Left lobe of liver (tissue), 2 donors: Measurements from ENCODE around the gene CLHC1. TPM values are rescaled to one million over a fixed set of nuclear protein-coding genes. Genes with fewer than 3 reads are reported as not detected.
"Not testable (repeated sequence)": the region's sequence is repeated elsewhere in the genome, so short reads cannot be mapped to it uniquely, and the experiment has no call there.

Experiments used
- ATAC-seq: fragments of 200-7000 bp; cut with Tn5 transposase; one replicate; pipeline ENCODE4 v1.9.1; 2020; ENCODE audit warnings: mild to moderate bottlenecking, moderate library complexity
- DNase-seq: peaks from one replicate; pipeline ENCODE4 v3.0.0-alpha.2; 2020; ENCODE audit warnings: low spot score
- total RNA-seq: library from RNA; stranded (reverse); gene quantifications from one replicate; pipeline ENCODE4 v1.2.1, GENCODE V29; 2021
- donor health status: DM: no; HTN: no; CAD: no; lungs with moderate emphysema.
- donor health status: DM: no; HTN: yes; CAD: no.

The CLHC1 gene
- total RNA-seq, 1 donor from 2014 or later = 3.5 TPM

- peak; percentile 6 for ATAC-seq
Observed at GRCh38 chr2:55232863-55233657, 967 bp upstream of the CLHC1 start.

GRCh38 chr2:55231546-55232083, 478 bp downstream of the CLHC1 start:
- ATAC-seq (peak; percentile 36), DNase-seq (no peak)

More at GRCh38 chr2:55232863-55233657, 967 bp upstream of the CLHC1 start:
- peak; percentile 57 for DNase-seq

GRCh38 chr2:55230551-55230950, 1.5 kb downstream of the CLHC1 start:
- DNase-seq = no peak

GRCh38 chr2:55229221-55229620, 2.9 kb downstream of the CLHC1 start:
- DNase-seq = no peak
- no peak for ATAC-seq

More at GRCh38 chr2:55230551-55230950, 1.5 kb downstream of the CLHC1 start:
- no peak for ATAC-seq

- no peak for ATAC-seq
- no peak for DNase-seq
Observed at GRCh38 chr2:55228226-55228563, 3.9 kb downstream of the CLHC1 start.

- ATAC-seq, DNase-seq: not testable (repeated sequence)
Observed at GRCh38 chr2:55227437-55228225, 4.5 kb downstream of the CLHC1 start.

GRCh38 chr2:55225481-55226020, 6.5 kb downstream of the CLHC1 start:
- ATAC-seq = no peak
- DNase-seq = no peak

- ATAC-seq (peak; percentile 3), DNase-seq (no peak)
Observed at GRCh38 chr2:55224761-55225261, 7.3 kb downstream of the CLHC1 start.

- ATAC-seq = peak; percentile 21
- DNase-seq = no peak
Observed at GRCh38 chr2:55223958-55224760, 7.9 kb downstream of the CLHC1 start.

- ATAC-seq = no peak
Observed at GRCh38 chr2:55213822-55214221, 18.3 kb downstream of the CLHC1 start.

GRCh38 chr2:55204950-55205349, 27.1 kb downstream of the CLHC1 start:
- DNase-seq (no peak), ATAC-seq (no peak)

More at GRCh38 chr2:55213822-55214221, 18.3 kb downstream of the CLHC1 start:
- no peak for DNase-seq

- no peak for DNase-seq
- no peak for ATAC-seq
Observed at GRCh38 chr2:55204536-55204935, 27.6 kb downstream of the CLHC1 start.

- DNase-seq (no peak), ATAC-seq (no peak)
Observed at GRCh38 chr2:55200416-55200815, 31.7 kb downstream of the CLHC1 start.

- DNase-seq = no peak
Observed at GRCh38 chr2:55196526-55196925, 35.6 kb downstream of the CLHC1 start.

GRCh38 chr2:55191888-55192287, 40.2 kb downstream of the CLHC1 start:
- not testable (repeated sequence) for DNase-seq, ATAC-seq

More at GRCh38 chr2:55196526-55196925, 35.6 kb downstream of the CLHC1 start:
- no peak for ATAC-seq

- not testable (repeated sequence) for DNase-seq, ATAC-seq
Observed at GRCh38 chr2:55186837-55187236, 45.3 kb downstream of the CLHC1 start.

- DNase-seq = no peak
- ATAC-seq = no peak
Observed at GRCh38 chr2:55180374-55180773, 51.7 kb downstream of the CLHC1 start.

GRCh38 chr2:55176094-55176415, 56.0 kb downstream of the CLHC1 start:
- no peak for ATAC-seq
- no peak for DNase-seq

GRCh38 chr2:55175254-55176093, 56.6 kb downstream of the CLHC1 start:
- no peak for DNase-seq
- peak; percentile 90 for ATAC-seq
